Measurements from ENCODE around the gene C4A.
"Not testable (repeated sequence)": the region's sequence is repeated elsewhere in the genome, so short reads cannot be mapped to it uniquely, and the experiment has no call there.

GRCh38 chr6:32009537-32009936 is 27.7 kb downstream of the C4A start:
- not testable (repeated sequence) for TF ChIP-seq CTCF, POLR2A, EP300 (IDR thresholded peaks at IDR 0.05)
